HepG2 (cell line): ENCODE results near the gene RBBP8NL. TPM values are rescaled to one million over a fixed set of nuclear protein-coding genes. Genes with fewer than 3 reads are reported as not detected.

ENCODE experiments used
- BHLHE40 ChIP-seq: IDR thresholded peaks from 2 replicates; pipeline ENCODE4 v1.6.1; 2011; ENCODE audit warnings: low read length, improper control_type of control experiment
- BRF2 ChIP-seq: sonication (generic); formaldehyde crosslinking; IDR thresholded peaks from 2 replicates; pipeline ENCODE4 v1.8.1; 2022; ENCODE audit warnings: mild to moderate bottlenecking, missing genetic modification reagents
- GATA4 ChIP-seq: sonication (generic); IDR thresholded peaks from 2 replicates; pipeline ENCODE4 v1.6.1; 2016; ENCODE audit warnings: antibody characterized with exemption, low read depth, borderline replicate concordance
- ISL2 ChIP-seq: sonication (generic); formaldehyde crosslinking; IDR thresholded peaks from 2 replicates; pipeline ENCODE4 v1.5.0; 2020; ENCODE audit warnings: missing genetic modification reagents
- KMT2B ChIP-seq: IDR thresholded peaks from 2 replicates; pipeline ENCODE4 v1.6.1; 2016; ENCODE audit warnings: missing genetic modification reagents, missing compliant biosample characterization
- MIXL1 ChIP-seq: IDR thresholded peaks from 2 replicates; pipeline ENCODE4 v1.6.1; 2016
- MTA1 ChIP-seq: sonication (generic); formaldehyde crosslinking; IDR thresholded peaks from 2 replicates; pipeline ENCODE4 v1.4.0; 2020; ENCODE audit warnings: missing genetic modification reagents, mild to moderate bottlenecking, borderline replicate concordance
- SMAD9 ChIP-seq: sonication (generic); formaldehyde crosslinking; IDR thresholded peaks from 2 replicates; pipeline ENCODE4 v1.5.1; 2020; ENCODE audit warnings: mild to moderate bottlenecking, missing genetic modification reagents
- ZMYM4 ChIP-seq: sonication (generic); formaldehyde crosslinking; IDR thresholded peaks from 2 replicates; pipeline ENCODE4 v1.8.1; 2023; ENCODE audit warnings: mild to moderate bottlenecking, missing genetic modification reagents
- ZNF225 ChIP-seq: sonication (generic); formaldehyde crosslinking; IDR thresholded peaks from 2 replicates; pipeline ENCODE4 v1.4.0; 2020; ENCODE audit warnings: mild to moderate bottlenecking, missing genetic modification reagents
- ZNF235 ChIP-seq: sonication (generic); formaldehyde crosslinking; IDR thresholded peaks from 2 replicates; pipeline ENCODE4 v1.8.1; 2023; ENCODE audit warnings: mild to moderate bottlenecking, missing genetic modification reagents, borderline replicate concordance
- ZNF335 ChIP-seq: sonication (generic); formaldehyde crosslinking; IDR thresholded peaks from 2 replicates; pipeline ENCODE4 v1.4.0; 2020; ENCODE audit warnings: missing genetic modification reagents
- ZNF343 ChIP-seq: sonication (generic); formaldehyde crosslinking; IDR thresholded peaks from 2 replicates; pipeline ENCODE4 v1.4.0; 2020; ENCODE audit warnings: mild to moderate bottlenecking, missing genetic modification reagents
- ZNF674 ChIP-seq: sonication (generic); formaldehyde crosslinking; IDR thresholded peaks from 2 replicates; pipeline ENCODE4 v1.5.0; 2020; ENCODE audit warnings: low read depth, mild to moderate bottlenecking, missing genetic modification reagents
- ZNF761 ChIP-seq: sonication (generic); formaldehyde crosslinking; conservative IDR thresholded peaks from 2 replicates; pipeline ENCODE4 v1.4.0; 2020; ENCODE audit warnings: mild to moderate bottlenecking, missing genetic modification reagents
- ZNF784 ChIP-seq: sonication (generic); formaldehyde crosslinking; IDR thresholded peaks from 2 replicates; pipeline ENCODE4 v1.5.1; 2020; ENCODE audit warnings: missing genetic modification reagents, mild to moderate bottlenecking, borderline replicate concordance
- polyA plus RNA-seq, 8 experiments: library from polyadenylated mRNA; depleted of rRNA in 3 of 8; stranded (reverse) in 7 of 8; unstranded in 1 of 8; fragments of >200 nt; fragmentation: Illumina TruSeq in 4 of 8; extraction: Trizol in 4 of 8; gene quantifications; 2 replicates each; pipeline versions ENCODE4 v1.2.1 to v1.2.3, GENCODE V29; 2011 to 2016; ENCODE audit warnings: low read depth in 4 of 8, missing spikeins in 1 of 8, mixed read lengths in 1 of 8; ENCODE audit not compliant: insufficient read depth in 1 of 8
- total RNA-seq, 5 experiments: library from RNA; depleted of rRNA; stranded (reverse); fragments of >200 nt; fragmentation: Illumina TruSeq; extraction: Trizol; gene quantifications; 2 replicates each; pipeline ENCODE4 v1.2.3, GENCODE V29; 2016; ENCODE audit warnings: low read depth in 1 of 5
- TF ChIP-seq, protein P1 (sequence below): sonication (generic); formaldehyde crosslinking; conservative IDR thresholded peaks from 2 replicates; pipeline ENCODE4 v1.4.0; 2020; ENCODE audit warnings: mild to moderate bottlenecking, missing genetic modification reagents, moderate library complexity
- TF ChIP-seq, protein P2 (sequence below): sonication (generic); formaldehyde crosslinking; IDR thresholded peaks from 2 replicates; pipeline ENCODE4 v1.4.0; 2020; ENCODE audit warnings: missing genetic modification reagents, low read depth, mild to moderate bottlenecking, borderline replicate concordance
- TF ChIP-seq, protein P3 (sequence below): IDR thresholded peaks from 2 replicates; pipeline ENCODE4 v1.6.1; 2016; ENCODE audit warnings: low read depth, control low read depth
- TF ChIP-seq, protein P4 (sequence below): IDR thresholded peaks from 2 replicates; pipeline ENCODE4 v1.6.1; 2016; ENCODE audit warnings: low read depth

Gene RBBP8NL
- total and polyA plus RNA-seq, 2 of the 13 experiments (the other 11 are each of a cell fraction or from before 2014, with no cell fraction given): 0.69 to 0.86 TPM

- TF ChIP-seq, protein P1, sequence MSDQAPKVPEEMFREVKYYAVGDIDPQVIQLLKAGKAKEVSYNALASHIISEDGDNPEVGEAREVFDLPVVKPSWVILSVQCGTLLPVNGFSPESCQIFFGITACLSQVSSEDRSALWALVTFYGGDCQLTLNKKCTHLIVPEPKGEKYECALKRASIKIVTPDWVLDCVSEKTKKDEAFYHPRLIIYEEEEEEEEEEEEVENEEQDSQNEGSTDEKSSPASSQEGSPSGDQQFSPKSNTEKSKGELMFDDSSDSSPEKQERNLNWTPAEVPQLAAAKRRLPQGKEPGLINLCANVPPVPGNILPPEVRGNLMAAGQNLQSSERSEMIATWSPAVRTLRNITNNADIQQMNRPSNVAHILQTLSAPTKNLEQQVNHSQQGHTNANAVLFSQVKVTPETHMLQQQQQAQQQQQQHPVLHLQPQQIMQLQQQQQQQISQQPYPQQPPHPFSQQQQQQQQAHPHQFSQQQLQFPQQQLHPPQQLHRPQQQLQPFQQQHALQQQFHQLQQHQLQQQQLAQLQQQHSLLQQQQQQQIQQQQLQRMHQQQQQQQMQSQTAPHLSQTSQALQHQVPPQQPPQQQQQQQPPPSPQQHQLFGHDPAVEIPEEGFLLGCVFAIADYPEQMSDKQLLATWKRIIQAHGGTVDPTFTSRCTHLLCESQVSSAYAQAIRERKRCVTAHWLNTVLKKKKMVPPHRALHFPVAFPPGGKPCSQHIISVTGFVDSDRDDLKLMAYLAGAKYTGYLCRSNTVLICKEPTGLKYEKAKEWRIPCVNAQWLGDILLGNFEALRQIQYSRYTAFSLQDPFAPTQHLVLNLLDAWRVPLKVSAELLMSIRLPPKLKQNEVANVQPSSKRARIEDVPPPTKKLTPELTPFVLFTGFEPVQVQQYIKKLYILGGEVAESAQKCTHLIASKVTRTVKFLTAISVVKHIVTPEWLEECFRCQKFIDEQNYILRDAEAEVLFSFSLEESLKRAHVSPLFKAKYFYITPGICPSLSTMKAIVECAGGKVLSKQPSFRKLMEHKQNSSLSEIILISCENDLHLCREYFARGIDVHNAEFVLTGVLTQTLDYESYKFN (CRISPR knock-in tag): no peak
- TF ChIP-seq, protein P2, sequence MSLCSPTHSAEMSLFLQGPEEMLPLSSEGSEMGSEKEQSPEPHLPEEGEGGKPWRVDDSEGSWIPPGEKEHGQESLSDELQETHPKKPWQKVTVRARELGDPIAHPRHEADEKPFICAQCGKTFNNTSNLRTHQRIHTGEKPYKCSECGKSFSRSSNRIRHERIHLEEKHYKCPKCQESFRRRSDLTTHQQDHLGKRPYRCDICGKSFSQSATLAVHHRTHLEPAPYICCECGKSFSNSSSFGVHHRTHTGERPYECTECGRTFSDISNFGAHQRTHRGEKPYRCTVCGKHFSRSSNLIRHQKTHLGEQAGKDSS (CRISPR knock-in tag): no peak
- no peak for TF ChIP-seq ZNF335
- no peak for TF ChIP-seq ZNF225 (CRISPR knock-in tag)
- TF ChIP-seq MIXL1 (CRISPR knock-in tag): no peak
- TF ChIP-seq ZNF235 (CRISPR knock-in tag): no peak
- no peak for TF ChIP-seq ZNF784
- TF ChIP-seq BHLHE40: no peak
- TF ChIP-seq ISL2 (CRISPR knock-in tag): no peak
- no peak for TF ChIP-seq ZNF343 (CRISPR knock-in tag)
- TF ChIP-seq, protein P3, sequence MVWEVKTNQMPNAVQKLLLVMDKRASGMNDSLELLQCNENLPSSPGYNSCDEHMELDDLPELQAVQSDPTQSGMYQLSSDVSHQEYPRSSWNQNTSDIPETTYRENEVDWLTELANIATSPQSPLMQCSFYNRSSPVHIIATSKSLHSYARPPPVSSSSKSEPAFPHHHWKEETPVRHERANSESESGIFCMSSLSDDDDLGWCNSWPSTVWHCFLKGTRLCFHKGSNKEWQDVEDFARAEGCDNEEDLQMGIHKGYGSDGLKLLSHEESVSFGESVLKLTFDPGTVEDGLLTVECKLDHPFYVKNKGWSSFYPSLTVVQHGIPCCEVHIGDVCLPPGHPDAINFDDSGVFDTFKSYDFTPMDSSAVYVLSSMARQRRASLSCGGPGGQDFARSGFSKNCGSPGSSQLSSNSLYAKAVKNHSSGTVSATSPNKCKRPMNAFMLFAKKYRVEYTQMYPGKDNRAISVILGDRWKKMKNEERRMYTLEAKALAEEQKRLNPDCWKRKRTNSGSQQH (CRISPR knock-in tag): no peak
- no peak for TF ChIP-seq MTA1 (CRISPR knock-in tag)
- TF ChIP-seq ZMYM4 (CRISPR knock-in tag): no peak
- TF ChIP-seq SMAD9 (CRISPR knock-in tag): no peak
- no peak for TF ChIP-seq KMT2B (CRISPR knock-in tag)
- TF ChIP-seq ZNF674: no peak
- TF ChIP-seq BRF2: no peak
- TF ChIP-seq ZNF761 (CRISPR knock-in tag): no peak
- TF ChIP-seq, protein P4, sequence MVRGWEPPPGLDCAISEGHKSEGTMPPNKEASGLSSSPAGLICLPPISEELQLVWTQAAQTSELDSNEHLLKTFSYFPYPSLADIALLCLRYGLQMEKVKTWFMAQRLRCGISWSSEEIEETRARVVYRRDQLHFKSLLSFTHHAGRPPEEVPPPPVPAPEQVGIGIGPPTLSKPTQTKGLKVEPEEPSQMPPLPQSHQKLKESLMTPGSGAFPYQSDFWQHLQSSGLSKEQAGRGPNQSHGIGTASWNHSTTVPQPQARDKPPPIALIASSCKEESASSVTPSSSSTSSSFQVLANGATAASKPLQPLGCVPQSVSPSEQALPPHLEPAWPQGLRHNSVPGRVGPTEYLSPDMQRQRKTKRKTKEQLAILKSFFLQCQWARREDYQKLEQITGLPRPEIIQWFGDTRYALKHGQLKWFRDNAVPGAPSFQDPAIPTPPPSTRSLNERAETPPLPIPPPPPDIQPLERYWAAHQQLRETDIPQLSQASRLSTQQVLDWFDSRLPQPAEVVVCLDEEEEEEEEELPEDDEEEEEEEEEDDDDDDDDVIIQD (CRISPR knock-in tag): no peak
- no peak for TF ChIP-seq GATA4
Observed at GRCh38 chr20:62401331-62401779, 26.0 kb downstream of the RBBP8NL start (continued).
